Activated T-helper 2 cell treated with anti-CD3 and anti-CD28 coated beads, Interferon-gamma antibody, Interleukin-2, Interleukin-4, amounts not matched to agents 10 μg/mL and 5 μg/mL and 100 μg/mL, durations not matched to agents 14 hours and 24 hours and 36 hours (primary cell): ENCODE measurements around the gene GJB3. TPM values are rescaled to one million over a fixed set of nuclear protein-coding genes. Genes with fewer than 3 reads are reported as not detected.
A peak's percentile ranks its signal among the peaks of the same experiment; 100 is the strongest.
"Not testable (repeated sequence)": the region's sequence is repeated elsewhere in the genome, so short reads cannot be mapped to it uniquely, and the experiment has no call there.

Source experiments
- DNase-seq: peaks from one replicate; pipeline ENCODE4 v3.0.0; 2021; ENCODE audit warnings: low spot score
- H3K27ac Mint-ChIP-seq: one replicate; pipeline ENCODE4 v1.8.0; 2021; ENCODE audit warnings: mixed read lengths
- H3K27me3 Mint-ChIP-seq: one replicate; pipeline ENCODE4 v1.8.0; 2021; ENCODE audit warnings: low read depth, mixed read lengths
- H3K36me3 Mint-ChIP-seq: one replicate; pipeline ENCODE4 v1.8.0; 2021; ENCODE audit warnings: low read depth, mixed read lengths
- H3K4me1 Mint-ChIP-seq: one replicate; pipeline ENCODE4 v1.8.0; 2021; ENCODE audit warnings: low read depth, mixed read lengths
- H3K4me3 Mint-ChIP-seq: one replicate; pipeline ENCODE4 v1.8.0; 2021; ENCODE audit warnings: low read depth, mild to moderate bottlenecking, moderate library complexity, mixed read lengths
- H3K9me3 Mint-ChIP-seq: one replicate; pipeline ENCODE4 v1.8.0; 2021; ENCODE audit warnings: mixed read lengths
- intact Hi-C: fragments of 100-400 bp; cut with micrococcal nuclease; formaldehyde crosslinking; loops from one replicate; pipeline ENCODE4 v1.15.1; 2023
- total RNA-seq: library from RNA; stranded (reverse); gene quantifications from 2 replicates; pipeline ENCODE4 v1.2.3, GENCODE V29; 2022

The GJB3 gene
- total RNA-seq, 1 donor from 2014 or later = not detected

- Mint-ChIP-seq H3K36me3 (no peaks in the 10 kb centered on the region), H3K9me3 (no peaks in the 10 kb centered on the region), H3K4me1 (peaks cover 3% of the 10 kb centered on the region), H3K27ac (no peak overlapping the region), H3K4me3 (no peak overlapping the region), H3K27me3 (peaks cover 22% of the 10 kb centered on the region)
- intact Hi-C loops = no loop called here
- no peak for DNase-seq
Measured at GRCh38 chr1:34794790-34795180, 13.8 kb downstream of the GJB3 start.

GRCh38 chr1:34795916-34796315 lies 14.9 kb downstream of the GJB3 start:
- Mint-ChIP-seq H3K4me1 (peaks cover 7% of the 10 kb centered on the region), H3K9me3 (no peaks in the 10 kb centered on the region), H3K27me3 (peaks cover 20% of the 10 kb centered on the region), H3K4me3 (no peak overlapping the region), H3K27ac (no peak overlapping the region), H3K36me3 (no peaks in the 10 kb centered on the region)
- intact Hi-C loops = no loop called here
- no peak for DNase-seq

GRCh38 chr1:34796990-34797389 lies 16.0 kb downstream of the GJB3 start:
- intact Hi-C loops = no loop called here
- Mint-ChIP-seq H3K27ac (no peak overlapping the region), H3K4me3 (no peak overlapping the region), H3K27me3 (peaks cover 14% of the 10 kb centered on the region), H3K4me1 (peaks cover 7% of the 10 kb centered on the region), H3K36me3 (no peaks in the 10 kb centered on the region), H3K9me3 (no peaks in the 10 kb centered on the region)
- no peak for DNase-seq

GRCh38 chr1:34800214-34800613 lies 19.2 kb downstream of the GJB3 start:
- Mint-ChIP-seq H3K4me3 (no peak overlapping the region), H3K27me3 (peaks cover 7% of the 10 kb centered on the region), H3K9me3 (peaks cover 4% of the 10 kb centered on the region), H3K36me3 (no peaks in the 10 kb centered on the region), H3K27ac (no peak overlapping the region), H3K4me1 (peaks cover 7% of the 10 kb centered on the region)
- intact Hi-C loops = no loop called here
- no peak for DNase-seq

DNA sequence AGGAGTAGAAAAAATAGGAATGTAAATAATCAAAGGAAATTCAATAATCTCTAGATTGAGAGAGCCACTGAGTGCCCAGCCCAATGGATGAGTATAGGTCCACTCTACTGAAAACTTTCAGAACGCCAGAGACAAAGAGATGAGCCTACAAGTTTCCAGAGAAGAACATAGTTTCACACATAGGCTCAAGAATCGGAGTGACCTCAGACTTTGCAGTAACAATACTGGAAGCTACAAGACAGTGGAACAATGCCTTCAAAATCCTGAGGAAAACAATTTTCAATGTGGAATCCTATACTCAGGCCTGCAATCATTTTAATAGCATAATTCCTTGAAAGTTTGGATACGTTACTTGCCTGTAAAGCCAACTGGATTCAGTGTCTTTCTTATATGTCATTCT lies 22.8 kb downstream of the GJB3 start:
- peaks cover 3% of the 10 kb centered on the region for H3K27me3 Mint-ChIP-seq
- no peaks in the 10 kb centered on the region for H3K36me3 Mint-ChIP-seq
- H3K27ac Mint-ChIP-seq = no peak overlapping the region
- no peak for DNase-seq
- peaks cover 7% of the 10 kb centered on the region for H3K4me1 Mint-ChIP-seq
- intact Hi-C loops = no loop called here
- peaks cover 4% of the 10 kb centered on the region for H3K9me3 Mint-ChIP-seq
- no peak overlapping the region for H3K4me3 Mint-ChIP-seq

DNA sequence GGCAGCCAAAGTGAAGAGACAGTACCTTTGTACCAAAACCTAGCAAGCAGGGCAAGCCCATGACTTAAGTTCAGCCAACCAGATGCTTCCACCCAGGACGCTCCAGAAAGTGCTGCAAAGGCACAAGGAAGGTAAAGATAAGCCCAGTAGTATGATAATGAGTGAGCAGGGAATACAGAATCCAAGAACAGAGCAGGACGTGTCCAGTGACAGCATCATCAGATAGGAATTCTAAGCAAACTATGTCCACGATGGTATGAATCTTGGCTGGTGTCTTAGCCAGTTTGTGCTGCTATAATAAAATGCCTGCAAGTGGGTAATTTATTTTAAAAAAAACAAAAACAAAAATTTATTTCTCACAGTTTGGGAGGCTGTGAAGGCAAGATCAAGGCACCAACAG lies 25.4 kb downstream of the GJB3 start:
- peaks cover 14% of the 10 kb centered on the region for H3K9me3 Mint-ChIP-seq
- DNase-seq = peak; percentile 2
- peaks cover 3% of the 10 kb centered on the region for H3K27me3 Mint-ChIP-seq
- no peaks in the 10 kb centered on the region for H3K36me3 Mint-ChIP-seq
- H3K27ac Mint-ChIP-seq = no peak overlapping the region
- H3K4me1 Mint-ChIP-seq = no peaks in the 10 kb centered on the region
- H3K4me3 Mint-ChIP-seq = no peak overlapping the region
- intact Hi-C loops = no loop called here

- H3K27me3 Mint-ChIP-seq = peaks cover 3% of the 10 kb centered on the region
- intact Hi-C loops = no loop called here
- DNase-seq = peak; percentile 5
- no peak overlapping the region for H3K27ac Mint-ChIP-seq
- H3K9me3 Mint-ChIP-seq = peaks cover 14% of the 10 kb centered on the region
- H3K36me3 Mint-ChIP-seq = no peaks in the 10 kb centered on the region
- H3K4me1 Mint-ChIP-seq = no peaks in the 10 kb centered on the region
- H3K4me3 Mint-ChIP-seq = no peak overlapping the region
Measured at GRCh38 chr1:34808051-34808810, 27.2 kb downstream of the GJB3 start.

- DNase-seq, H3K27ac Mint-ChIP-seq, H3K27me3 Mint-ChIP-seq, intact Hi-C loops, H3K36me3 Mint-ChIP-seq, H3K4me3 Mint-ChIP-seq, H3K4me1 Mint-ChIP-seq: not testable (repeated sequence)
- H3K9me3 Mint-ChIP-seq = peaks cover 10% of the 10 kb centered on the region
Measured at GRCh38 chr1:34810781-34811180, 29.8 kb downstream of the GJB3 start.

DNA sequence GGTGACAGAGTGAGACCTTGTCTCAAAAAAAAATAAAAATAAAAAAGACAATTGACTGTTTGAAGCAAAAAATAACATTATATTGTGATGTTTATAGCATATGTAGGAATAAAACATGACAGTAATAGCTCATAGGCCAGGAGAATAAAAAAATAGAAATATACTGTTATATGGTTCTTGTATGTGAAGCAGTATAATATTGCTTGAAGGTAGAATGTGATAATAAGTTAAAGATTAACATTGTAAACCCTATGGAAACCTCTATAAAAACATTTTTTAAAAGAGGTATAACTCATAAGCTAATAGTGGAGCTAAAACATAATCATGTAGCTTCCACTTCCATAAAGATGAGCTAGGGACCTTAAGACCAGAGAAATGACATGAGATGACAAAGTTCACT lies 35.3 kb downstream of the GJB3 start:
- H3K4me3 Mint-ChIP-seq = no peak overlapping the region
- DNase-seq = no peak
- H3K27ac Mint-ChIP-seq = no peak overlapping the region
- no peaks in the 10 kb centered on the region for H3K4me1 Mint-ChIP-seq
- H3K36me3 Mint-ChIP-seq = no peaks in the 10 kb centered on the region
- intact Hi-C loops = no loop called here
- no peaks in the 10 kb centered on the region for H3K9me3 Mint-ChIP-seq
- H3K27me3 Mint-ChIP-seq = peaks cover 1% of the 10 kb centered on the region

DNA sequence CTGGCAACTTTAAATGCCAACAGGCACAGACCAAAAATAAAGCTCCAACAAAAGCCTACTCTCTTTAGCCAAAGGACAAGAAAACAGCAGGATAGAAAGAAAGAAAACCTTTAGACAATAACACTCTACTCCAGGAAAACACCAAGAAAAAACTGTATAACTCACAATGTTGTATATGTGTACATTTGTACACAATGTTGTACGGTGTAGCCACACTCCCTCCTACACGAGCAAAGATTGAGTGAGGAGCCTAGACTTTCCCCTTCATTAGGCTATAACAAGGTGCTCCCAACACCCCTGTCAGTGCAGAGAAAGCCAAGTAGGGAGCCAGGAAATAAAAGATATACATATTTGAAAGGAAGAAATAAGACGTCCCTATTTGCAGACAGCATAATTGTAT lies 35.8 kb downstream of the GJB3 start:
- DNase-seq = no peak

DNA sequence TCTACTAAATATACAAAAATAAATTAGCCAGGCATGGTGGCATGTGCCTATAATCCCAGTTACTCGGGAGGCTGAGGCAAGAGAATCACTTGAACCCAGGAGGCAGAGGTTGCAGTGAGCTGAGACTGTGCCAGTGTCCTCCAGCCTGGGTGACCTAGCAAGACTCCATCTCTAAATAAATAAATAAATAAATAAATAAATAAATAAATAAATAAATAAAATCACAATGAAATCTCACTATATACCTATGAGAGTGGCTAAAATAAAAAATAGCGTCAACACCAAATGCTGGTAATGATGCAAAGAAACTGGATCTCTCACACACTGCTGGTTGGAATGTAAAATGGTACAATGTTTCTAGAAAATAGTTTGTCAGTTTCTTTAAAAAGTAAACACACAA lies 37.8 kb downstream of the GJB3 start:
- H3K9me3 Mint-ChIP-seq, H3K27me3 Mint-ChIP-seq, intact Hi-C loops, H3K36me3 Mint-ChIP-seq, H3K27ac Mint-ChIP-seq, H3K4me1 Mint-ChIP-seq, DNase-seq, H3K4me3 Mint-ChIP-seq: not testable (repeated sequence)

More for the DNA sequence above, 35.8 kb downstream of the GJB3 start:
- H3K4me3 Mint-ChIP-seq = no peak overlapping the region
- no peaks in the 10 kb centered on the region for H3K4me1 Mint-ChIP-seq
- no peaks in the 10 kb centered on the region for H3K9me3 Mint-ChIP-seq
- H3K27me3 Mint-ChIP-seq = peaks cover 1% of the 10 kb centered on the region
- no peaks in the 10 kb centered on the region for H3K36me3 Mint-ChIP-seq
- H3K27ac Mint-ChIP-seq = no peak overlapping the region
- intact Hi-C loops = no loop called here

DNA sequence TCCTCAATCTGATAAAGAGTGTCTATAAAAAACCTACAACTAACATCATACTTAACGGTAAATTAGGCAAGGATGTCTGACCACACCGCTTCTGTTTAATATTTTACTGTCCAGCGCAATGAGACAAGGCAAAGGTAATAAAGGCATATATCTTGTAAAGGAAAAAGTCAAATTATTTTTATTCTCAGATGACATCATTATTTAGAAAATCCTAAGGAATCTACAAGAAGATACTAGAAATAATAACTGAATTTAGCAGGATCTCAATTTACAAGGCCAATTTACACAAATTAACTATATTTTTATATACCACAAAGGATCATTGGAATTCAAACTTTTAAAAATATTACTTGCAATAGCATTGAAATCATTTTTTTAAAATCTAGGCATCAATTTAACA lies 41.2 kb downstream of the GJB3 start:
- no peak for DNase-seq
- intact Hi-C loops = no loop called here

DNA sequence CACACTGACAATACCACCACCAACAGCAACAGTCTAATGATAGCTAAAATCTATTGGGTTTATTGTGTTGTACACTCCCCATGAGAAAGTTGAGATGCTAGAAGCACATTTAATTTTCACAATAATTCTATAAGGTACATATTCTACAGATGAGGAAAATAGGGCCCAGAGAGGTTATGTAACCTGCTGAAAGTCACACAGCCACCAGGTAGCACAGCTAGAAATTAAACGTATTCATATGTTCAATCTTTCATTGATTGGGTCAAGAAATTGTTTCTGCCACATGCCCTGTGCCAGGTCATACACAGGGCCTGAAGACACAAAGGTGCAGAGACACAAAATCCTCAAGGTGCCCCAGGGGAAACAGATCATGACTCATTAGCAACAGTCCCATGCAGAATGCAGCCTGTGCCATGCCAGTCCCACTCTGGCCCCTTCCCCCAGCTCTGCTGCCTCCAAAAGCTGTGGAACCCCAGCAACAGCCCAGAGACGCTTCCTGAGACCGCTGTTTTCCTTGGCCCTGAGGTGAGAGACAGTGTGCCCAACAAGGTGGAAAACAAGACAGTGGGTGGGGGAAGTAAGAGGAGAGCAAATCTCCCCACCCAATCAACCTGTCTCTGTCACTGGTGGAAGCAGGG lies 43.9 kb downstream of the GJB3 start:
- peak; percentile 3 for DNase-seq
- Mint-ChIP-seq H3K4me1 (no peaks in the 10 kb centered on the region), H3K27me3 (no peaks in the 10 kb centered on the region), H3K4me3 (no peak overlapping the region), H3K9me3 (no peaks in the 10 kb centered on the region), H3K27ac (no peak overlapping the region), H3K36me3 (no peaks in the 10 kb centered on the region)
- intact Hi-C loops = no loop called here

More for the DNA sequence above, 41.2 kb downstream of the GJB3 start:
- Mint-ChIP-seq H3K4me3 (no peak overlapping the region), H3K9me3 (no peaks in the 10 kb centered on the region), H3K27me3 (peaks cover 1% of the 10 kb centered on the region), H3K27ac (no peak overlapping the region), H3K4me1 (no peaks in the 10 kb centered on the region), H3K36me3 (no peaks in the 10 kb centered on the region)
